H1 (cell line): ENCODE data around the gene ADH1B. TPM values are rescaled to one million over a fixed set of nuclear protein-coding genes. Genes with fewer than 3 reads are reported as not detected.

Experiments used
- CTCF ChIA-PET: fragments of 300-600 bp; sonication (Branson Sonifier 250); formaldehyde crosslinking; loops from one replicate; lab custom pipeline; 2021; ENCODE audit not compliant: partially characterized antibody; lab: Charles Lee
- POLR2A ChIA-PET: fragments of 300-600 bp; sonication (Branson Sonifier 250); formaldehyde crosslinking; loops from one replicate; lab custom pipeline; 2021; ENCODE audit warnings: inconsistent platforms; ENCODE audit not compliant: partially characterized antibody; lab: Charles Lee
- DNase-seq, 2 experiments: peaks; one replicate each; pipeline versions ENCODE4 v3.0.0 to v3.0.0-alpha.2; 2010 to 2022; ENCODE audit warnings: low spot score in 2 of 2, low read depth in 1 of 2, mixed read lengths in 1 of 2
- FAIRE-seq: peaks from 2 replicates; lab custom pipeline; 2011; peaks lifted over from hg19 to GRCh38; lab: Jason Lieb, UNC
- H2AFZ ChIP-seq: 2 replicates; pipeline ENCODE4 v1.8.1; 2012; ENCODE audit warnings: low read length, inconsistent platforms
- H2AK5ac ChIP-seq: 2 replicates; pipeline ENCODE4 v1.6.1; 2013; ENCODE audit warnings: low read depth, low read length
- H2BK120ac ChIP-seq: replicated peaks from 2 replicates; pipeline ENCODE3; 2013; ENCODE audit warnings: low read depth, low read length, inconsistent platforms
- H2BK12ac ChIP-seq: 2 replicates; pipeline ENCODE4 v1.6.1; 2013; ENCODE audit warnings: low read depth, low read length
- H2BK15ac ChIP-seq: 2 replicates; pipeline ENCODE4 v1.6.1; 2013; ENCODE audit warnings: low read length
- H2BK20ac ChIP-seq: 2 replicates; pipeline ENCODE4 v1.6.1; 2013; ENCODE audit warnings: low read length
- H2BK5ac ChIP-seq: 2 replicates; pipeline ENCODE4 v1.6.1; 2013; ENCODE audit warnings: low read depth, low read length
- H3K14ac ChIP-seq: 2 replicates; pipeline ENCODE4 v1.6.1; 2013; ENCODE audit warnings: inconsistent platforms; ENCODE audit not compliant: insufficient read length
- H3K18ac ChIP-seq: 2 replicates; pipeline ENCODE4 v1.6.1; 2013; ENCODE audit warnings: low read length; ENCODE audit errors: extremely low read depth
- H3K23ac ChIP-seq: 2 replicates; pipeline ENCODE4 v1.6.1; 2013; ENCODE audit warnings: inconsistent platforms; ENCODE audit not compliant: insufficient read length
- H3K23me2 ChIP-seq: 2 replicates; pipeline ENCODE4 v1.6.1; 2013; ENCODE audit warnings: low read depth, low read length
- H3K27ac ChIP-seq: 2 replicates; pipeline ENCODE4 v1.6.1; 2011; ENCODE audit warnings: low read depth, low read length, inconsistent platforms
- H3K27me3 ChIP-seq, 4 experiments: replicated peaks in 1 of 4; 1 replicate in 1 of 4; 2 replicates in 3 of 4; pipeline versions ENCODE4 v1.6.1 to v1.8.1; 2011 to 2013; ENCODE audit warnings: low read length in 3 of 4, mild to moderate bottlenecking in 3 of 4, inconsistent platforms in 2 of 4, mixed read lengths in 2 of 4, moderate library complexity in 1 of 4; ENCODE audit not compliant: control insufficient read depth in 3 of 4, insufficient read depth in 3 of 4; ENCODE audit errors: extremely low read depth in 1 of 4
- H3K36me3 ChIP-seq, 4 experiments: 2 replicates each; pipeline versions ENCODE4 v1.6.1 to v1.8.1; 2011 to 2013; ENCODE audit warnings: mild to moderate bottlenecking in 4 of 4, low read length in 3 of 4, moderate library complexity in 2 of 4, control low read depth in 1 of 4, inconsistent platforms in 1 of 4; ENCODE audit not compliant: insufficient read depth in 4 of 4, control insufficient read depth in 2 of 4
- H3K4ac ChIP-seq: replicated peaks from 2 replicates; pipeline ENCODE3; 2013; ENCODE audit warnings: low read length, low read depth, mixed read lengths, inconsistent platforms; ENCODE audit not compliant: insufficient read length
- H3K4me1 ChIP-seq, 4 experiments: replicated peaks in 1 of 4; 1 replicate in 1 of 4; 2 replicates in 3 of 4; pipeline versions ENCODE4 v1.6.1 to v1.8.1; 2011 to 2013; ENCODE audit warnings: low read length in 3 of 4, inconsistent platforms in 2 of 4, mixed read lengths in 1 of 4; ENCODE audit not compliant: insufficient read depth in 4 of 4, control insufficient read depth in 3 of 4
- H3K4me2 ChIP-seq, 2 experiments: 2 replicates each; pipeline versions ENCODE4 v1.6.1 to v1.8.1; 2011 to 2013; ENCODE audit warnings: low read depth in 2 of 2, low read length in 2 of 2, control low read depth in 1 of 2, inconsistent platforms in 1 of 2, mild to moderate bottlenecking in 1 of 2; ENCODE audit not compliant: insufficient read depth in 1 of 2
- H3K4me3 ChIP-seq, 4 experiments: fragments of 200-600, 300-600 bp in 1 of 4; sonication (generic), shearing (Covaris generic), sonication (Bioruptor Twin) in 1 of 4; 2 replicates each; pipeline versions ENCODE4 v1.5.1 to v1.8.1; 2011 to 2016; ENCODE audit warnings: low read length in 4 of 4, low read depth in 3 of 4, control low read depth in 2 of 4, inconsistent platforms in 2 of 4, mild to moderate bottlenecking in 2 of 4, mixed read lengths in 1 of 4, moderate library complexity in 1 of 4; ENCODE audit not compliant: insufficient read depth in 2 of 4; ENCODE audit errors: extremely low read depth in 1 of 4
- H3K56ac ChIP-seq: replicated peaks from 2 replicates; pipeline ENCODE3; 2013; ENCODE audit warnings: low read depth, mild to moderate bottlenecking, mixed read lengths, low read length, inconsistent platforms; ENCODE audit not compliant: insufficient read length
- H3K79me1 ChIP-seq: 2 replicates; pipeline ENCODE4 v1.6.1; 2013; ENCODE audit warnings: low read depth, low read length, control low read depth
- H3K79me2 ChIP-seq, 2 experiments: 2 replicates each; pipeline versions ENCODE4 v1.6.1 to v1.8.1; 2012 to 2013; ENCODE audit warnings: low read length in 2 of 2, mild to moderate bottlenecking in 2 of 2, inconsistent platforms in 1 of 2; ENCODE audit not compliant: insufficient read depth in 2 of 2, control insufficient read depth in 1 of 2
- H3K9ac ChIP-seq, 4 experiments: replicated peaks in 1 of 4; 1 replicate in 1 of 4; 2 replicates in 3 of 4; pipeline versions ENCODE4 v1.6.1 to v1.8.1; 2011 to 2013; ENCODE audit warnings: low read depth in 3 of 4, low read length in 3 of 4, control low read depth in 2 of 4, mild to moderate bottlenecking in 2 of 4, moderate library complexity in 2 of 4, inconsistent platforms in 1 of 4; ENCODE audit errors: extremely low read depth in 1 of 4
- H3K9me3 ChIP-seq, 2 experiments: 2 replicates each; pipeline versions ENCODE4 v1.6.1 to v1.8.1; 2012 to 2013; ENCODE audit warnings: mild to moderate bottlenecking in 2 of 2, moderate library complexity in 2 of 2, control low read depth in 1 of 2, inconsistent platforms in 1 of 2, low read depth in 1 of 2, low read length in 1 of 2, mixed read lengths in 1 of 2; ENCODE audit not compliant: insufficient read depth in 2 of 2
- H4K20me1 ChIP-seq, 2 experiments: replicated peaks in 1 of 2; 2 replicates each; pipeline versions ENCODE3 to v1.8.1; 2011 to 2013; ENCODE audit warnings: inconsistent platforms in 2 of 2, low read length in 2 of 2, mild to moderate bottlenecking in 1 of 2; ENCODE audit not compliant: insufficient read depth in 2 of 2, control insufficient read depth in 1 of 2
- H4K5ac ChIP-seq: 2 replicates; pipeline ENCODE4 v1.6.1; 2013; ENCODE audit warnings: low read length, low read depth, mixed read lengths, inconsistent platforms; ENCODE audit not compliant: insufficient read length
- H4K8ac ChIP-seq: 2 replicates; pipeline ENCODE4 v1.8.0; 2013; ENCODE audit warnings: mild to moderate bottlenecking, moderate library complexity, low read length, inconsistent platforms; ENCODE audit not compliant: insufficient read depth; ENCODE audit errors: extremely low read depth
- H4K91ac ChIP-seq: replicated peaks from 2 replicates; pipeline ENCODE3; 2013; ENCODE audit warnings: low read length, mixed read lengths, inconsistent platforms; ENCODE audit not compliant: insufficient read length
- ATF3 ChIP-seq: IDR thresholded peaks from 2 replicates; pipeline ENCODE4 v1.6.1; 2011; ENCODE audit warnings: low read depth, mild to moderate bottlenecking, low read length; ENCODE audit not compliant: insufficient read depth
- CBX8 ChIP-seq: fragments of 300-800, 300-1000 bp; sonication (generic); IDR thresholded peaks from 2 replicates; pipeline ENCODE4 v1.7.1; 2016; ENCODE audit warnings: low read depth, low read length, borderline replicate concordance
- CHD2 ChIP-seq: IDR thresholded peaks from 2 replicates; pipeline ENCODE4 v1.6.1; 2012; ENCODE audit warnings: low read length, improper control_type of control experiment
- CTBP2 ChIP-seq: IDR thresholded peaks from 2 replicates; pipeline ENCODE4 v1.7.0; 2011; ENCODE audit warnings: borderline replicate concordance, mild to moderate bottlenecking, moderate library complexity, mixed read lengths, low read length; ENCODE audit not compliant: insufficient read depth, insufficient read length
- EZH2 ChIP-seq: fragments of 200-600 bp; sonication (generic); IDR thresholded peaks from 2 replicates; pipeline ENCODE4 v1.7.1; 2012; ENCODE audit warnings: low read depth, mild to moderate bottlenecking, moderate library complexity, low read length, inconsistent platforms; ENCODE audit not compliant: severe bottlenecking
- GTF2F1 ChIP-seq: IDR thresholded peaks from 2 replicates; pipeline ENCODE4 v1.6.1; 2012; ENCODE audit warnings: low read depth, low read length, improper control_type of control experiment, borderline replicate concordance
- KDM5A ChIP-seq: fragments of 200-600 bp; IDR thresholded peaks from 2 replicates; pipeline ENCODE4 v1.7.1; 2012; ENCODE audit warnings: mild to moderate bottlenecking, low read length, inconsistent platforms, mixed read lengths
- NRF1 ChIP-seq: IDR thresholded peaks from 2 replicates; pipeline ENCODE4 v1.6.1; 2011; ENCODE audit warnings: mild to moderate bottlenecking, low read depth, low read length, improper control_type of control experiment
- POLR2A ChIP-seq, 2 experiments: IDR thresholded peaks; 1 replicate in 1 of 2; 2 replicates in 1 of 2; pipeline ENCODE4 v1.6.1; 2011; ENCODE audit warnings: low read depth in 2 of 2, low read length in 2 of 2, mild to moderate bottlenecking in 2 of 2; ENCODE audit errors: control extremely low read depth in 1 of 2
- RAD21 ChIP-seq, 2 experiments: IDR thresholded peaks in 1 of 2; conservative IDR thresholded peaks in 1 of 2; 2 replicates each; pipeline ENCODE4 v1.6.1; 2011; ENCODE audit warnings: low read depth in 2 of 2, low read length in 2 of 2, improper control_type of control experiment in 1 of 2, inconsistent platforms in 1 of 2, mild to moderate bottlenecking in 1 of 2, moderate library complexity in 1 of 2
- SIX5 ChIP-seq: IDR thresholded peaks from 2 replicates; pipeline ENCODE4 v1.6.1; 2011; ENCODE audit warnings: mild to moderate bottlenecking, low read depth, low read length
- SP1 ChIP-seq: IDR thresholded peaks from 2 replicates; pipeline ENCODE4 v1.6.1; 2011; ENCODE audit warnings: low read depth, low read length
- SRF ChIP-seq: IDR thresholded peaks from 2 replicates; pipeline ENCODE4 v1.6.1; 2011; ENCODE audit warnings: mild to moderate bottlenecking, low read depth, low read length, moderate library complexity
- SUZ12 ChIP-seq: fragments of 200-600 bp; sonication (generic); IDR thresholded peaks from 2 replicates; pipeline ENCODE4 v1.6.1; 2012; ENCODE audit warnings: mild to moderate bottlenecking, inconsistent platforms, low read length, moderate library complexity, mixed read lengths
- TAF1 ChIP-seq: IDR thresholded peaks from 2 replicates; pipeline ENCODE4 v1.6.1; 2011; ENCODE audit warnings: mild to moderate bottlenecking, low read depth, low read length
- WGBS, 2 experiments: shearing (Covaris generic) in 1 of 2; methylation state at CpG; one replicate each; pipeline versions ENCODE4 v1.1.6 to v1.1.7; 2013 to 2015; ENCODE audit warnings: low lambda C conversion rate in 2 of 2, mixed read lengths in 2 of 2, inconsistent platforms in 1 of 2, low coverage in 1 of 2, missing lambda C conversion rate in 1 of 2; ENCODE audit not compliant: insufficient replicate concordance in 2 of 2, insufficient coverage in 1 of 2, insufficient read length in 1 of 2; ENCODE audit errors: extremely low coverage in 1 of 2, missing lambda C conversion rate in 1 of 2; 5-methylcytosine and 5-hydroxymethylcytosine counted together
- polyA plus RNA-seq, 7 experiments: library from polyadenylated mRNA; depleted of rRNA in 3 of 7; stranded (reverse) in 5 of 7; unstranded in 2 of 7; fragments of >200 nt in 5 of 7; fragments of 200-250 nt in 2 of 7; gene quantifications; 1 replicate in 5 of 7; 2 replicates in 1 of 7; 4 replicates in 1 of 7; pipeline versions ENCODE4 v1.2.1 to v1.2.3, GENCODE V29; 2011 to 2013; ENCODE audit warnings: missing spikeins in 2 of 7, mixed read lengths in 2 of 7
- total RNA-seq: library from RNA; stranded (reverse); fragmentation: NEBNext Ultra II Directional; extraction: Animal tissue kit (Norgen Biotek cat#: 25700); gene quantifications from 2 replicates; pipeline ENCODE4 v1.2.1, GENCODE V29; 2021

Gene ADH1B
- total and polyA plus RNA-seq, 2 of the 8 experiments (the other 6 are each of a cell fraction or from before 2014, with no cell fraction given), result not detected

GRCh38 chr4:99339172-99339571 is 18.0 kb upstream of the ADH1B start:
- FAIRE-seq, result no peak
- ChIA-PET CTCF (no interaction called here), POLR2A (no interaction called here)
- Histone ChIP-seq H2AK5ac (no peak overlapping the region), H3K9me3 (no peaks in the 10 kb centered on the region), H3K14ac (no peak overlapping the region), H4K91ac (no peak overlapping the region), H3K18ac (no peak overlapping the region), H3K23me2 (no peaks in the 10 kb centered on the region), H2BK20ac (no peak overlapping the region), H3K4me3 (no peak overlapping the region), H3K56ac (no peak overlapping the region), H2AFZ (no peak overlapping the region), H3K9ac (no peak overlapping the region), H2BK5ac (no peak overlapping the region), H3K4me1 (no peaks in the 10 kb centered on the region), H2BK15ac (no peak overlapping the region), H3K4ac (no peak overlapping the region), H3K79me2 (no peaks in the 10 kb centered on the region), H4K20me1 (no peaks in the 10 kb centered on the region), H3K36me3 (no peaks in the 10 kb centered on the region), H3K23ac (no peak overlapping the region), H3K27me3 (no peaks in the 10 kb centered on the region), H4K8ac (no peak overlapping the region), H3K27ac (no peak overlapping the region), H3K79me1 (no peaks in the 10 kb centered on the region), H2BK12ac (no peak overlapping the region), H4K5ac (no peak overlapping the region), H2BK120ac (no peak overlapping the region), H3K4me2 (no peak overlapping the region)
- DNase-seq, result no peak
- WGBS, 2 experiments, result 85% methylated on average over 2 of the region's 3 CpGs; no CpG with 5 or more reads in 1 of the 2 experiments
- no peak for TF ChIP-seq GTF2F1
- TF ChIP-seq SP1, result no peak
- TF ChIP-seq NRF1, result no peak
- no peak for TF ChIP-seq SIX5
- TF ChIP-seq CBX8, result no peak
- no peak for TF ChIP-seq SRF
- no peak for TF ChIP-seq EZH2
- no peak for TF ChIP-seq ATF3
- no peak for TF ChIP-seq SUZ12
- TF ChIP-seq KDM5A, result no peak
- TF ChIP-seq RAD21 (IDR thresholded peaks at IDR 0.05 in 1 of 2, conservative IDR thresholded peaks at IDR 0.05 in 1 of 2; ENCODE audit: low read depth in 2 of 2, low read length in 2 of 2), result no peak
- no peak for TF ChIP-seq CHD2
- no peak for TF ChIP-seq TAF1
- no peak for TF ChIP-seq POLR2A (IDR thresholded peaks at IDR 0.05; ENCODE audit: control extremely low read depth in 1 of 2, low read depth in 2 of 2, low read length in 2 of 2)
- no peak for TF ChIP-seq CTBP2
